ENCODE measurements around the gene FKBP10.

Gene FKBP10

DNA sequence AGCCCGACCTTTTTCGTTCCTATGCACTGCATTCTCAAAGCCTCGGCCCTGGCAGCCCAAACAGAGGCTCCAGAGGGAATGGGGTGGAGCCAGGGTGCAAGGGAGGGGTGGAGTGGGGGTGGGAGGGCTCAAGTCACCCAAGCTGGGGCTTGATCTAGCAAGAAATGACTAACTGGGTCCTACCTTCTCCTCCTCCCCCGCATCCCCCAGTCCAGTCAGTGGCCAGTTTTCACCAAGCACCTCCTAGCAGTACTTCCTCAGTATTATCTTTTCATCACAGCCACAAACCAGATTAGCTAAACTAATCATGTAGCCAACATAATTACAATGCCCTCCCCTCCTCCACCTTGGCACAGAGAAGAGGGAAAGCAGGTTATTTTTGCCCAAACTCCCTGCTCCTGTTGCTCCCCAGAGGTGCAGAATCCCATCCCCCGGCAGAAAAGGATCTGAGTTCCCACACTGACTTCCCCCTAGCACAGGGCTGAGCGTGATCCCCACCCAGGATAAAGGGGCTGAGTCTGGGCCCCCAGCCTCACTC is 28.5 kb upstream of the FKBP10 start:
- H3K4ac ChIP-seq (ENCODE audit: low read depth in 1 of 2, low read length in 2 of 2), result no peak overlapping the region
- no peaks in the 10 kb centered on the region for H3K79me1 ChIP-seq (replicated peaks; ENCODE audit: low read length, poor library complexity, severe bottlenecking)
- no peak overlapping the region for H3K23ac ChIP-seq (ENCODE audit: low read length in 2 of 2)
- no peak overlapping the region for H3K9ac ChIP-seq (ENCODE audit: low read length)
- H4K8ac ChIP-seq (ENCODE audit: low read length), result no peak overlapping the region
- peaks cover 31% of the 10 kb centered on the region for H3K4me1 ChIP-seq (ENCODE audit: control insufficient read depth, insufficient read depth, low read depth, low read length)
- H2AK5ac ChIP-seq (ENCODE audit: low read length, severe bottlenecking), result peak overlapping the region; percentile 86
- WGBS, result 10% methylated on average over 4 of the region's 6 CpGs
- H3K27me3 ChIP-seq (ENCODE audit: control insufficient read depth in 1 of 2, insufficient read depth in 1 of 2, low read length in 2 of 2), result peaks cover 0 to 33% of the 10 kb centered on the region in 2 experiments
- peak overlapping the region; percentile 87 for H3K4me2 ChIP-seq (ENCODE audit: low read length, poor library complexity, severe bottlenecking)
- no peak overlapping the region for H2BK12ac ChIP-seq (ENCODE audit: low read length in 2 of 2)
- H2BK5ac ChIP-seq (ENCODE audit: low read depth, low read length, poor library complexity, severe bottlenecking), result peak overlapping the region; percentile 90
- H3K36me3 ChIP-seq (ENCODE audit: control insufficient read depth in 1 of 2, insufficient read depth in 2 of 2, low read depth in 1 of 2, low read length in 2 of 2), result peaks cover 0 to 32% of the 10 kb centered on the region in 2 experiments
- peak overlapping the region; percentile 71 for H2BK120ac ChIP-seq (ENCODE audit: low read depth, low read length)
- H3K14ac ChIP-seq (ENCODE audit: low read length in 2 of 2), result no peak overlapping the region
- peak overlapping the region; percentile 88 for H3K27ac ChIP-seq (ENCODE audit: low read length, poor library complexity, severe bottlenecking)
- DNase-seq, result peak; percentile 60
- no peak overlapping the region for H2BK15ac ChIP-seq (ENCODE audit: low read depth, poor library complexity, severe bottlenecking)
- H3K9me3 ChIP-seq (ENCODE audit: control insufficient read depth, low read length), result no peaks in the 10 kb centered on the region
- peak overlapping the region in 1 of 2 experiments; percentile 96 for H3K4me3 ChIP-seq (ENCODE audit: insufficient read depth in 1 of 2, low read depth in 1 of 2, low read length in 2 of 2)
- H3K18ac ChIP-seq (ENCODE audit: low read depth in 1 of 2, low read length in 2 of 2), result peak overlapping the region in 1 of 2 experiments; percentile 16
- no peak overlapping the region for H2AFZ ChIP-seq (ENCODE audit: low read depth, low read length)
- H4K91ac ChIP-seq (ENCODE audit: low read length), result no peak overlapping the region

DNA sequence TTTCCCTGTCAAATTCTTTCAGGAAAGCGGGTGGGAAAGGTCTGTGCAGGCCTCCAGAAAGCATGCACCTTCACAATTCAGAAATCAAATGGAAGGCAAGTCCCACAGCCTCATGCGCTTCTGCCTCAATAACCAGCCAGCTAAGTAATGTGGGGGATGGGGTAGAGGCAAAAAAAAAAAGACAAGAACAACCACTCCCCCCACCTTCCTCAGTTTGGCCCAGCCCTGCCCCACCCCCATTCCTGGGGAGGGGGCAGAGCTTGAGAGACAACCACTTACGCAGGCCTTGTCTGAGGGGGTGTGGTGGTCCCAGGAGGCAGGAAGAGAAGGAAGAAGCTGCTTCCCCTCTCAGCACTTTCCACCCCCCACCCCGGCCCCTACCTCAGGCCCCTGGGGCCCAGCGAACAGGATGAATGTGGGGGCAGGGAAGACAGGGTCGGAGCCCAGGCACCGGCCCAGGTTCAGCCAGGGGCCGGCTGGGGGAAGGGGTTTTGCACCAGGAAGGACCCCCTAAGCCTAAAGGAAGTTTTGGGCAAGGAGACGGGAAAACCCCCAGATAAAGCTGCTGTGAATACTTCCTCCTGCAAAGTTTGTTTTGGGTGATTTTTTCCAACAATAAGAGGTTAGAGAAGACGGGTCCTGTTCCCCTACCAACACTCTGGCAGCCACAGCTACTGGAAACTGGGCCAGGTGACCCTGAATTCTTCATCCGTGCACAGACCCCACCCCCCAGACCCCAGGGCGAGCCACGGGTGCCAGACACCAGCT is 27.5 kb upstream of the FKBP10 start:
- H3K27me3 ChIP-seq (ENCODE audit: control insufficient read depth in 1 of 2, insufficient read depth in 1 of 2, low read length in 2 of 2), result peaks cover 0 to 39% of the 10 kb centered on the region in 2 experiments
- H3K79me1 ChIP-seq (replicated peaks; ENCODE audit: low read length, poor library complexity, severe bottlenecking), result no peaks in the 10 kb centered on the region
- peak overlapping the region in 1 of 2 experiments; percentile 81 for H3K23ac ChIP-seq (ENCODE audit: low read length in 2 of 2)
- peak overlapping the region; percentile 71 for H2BK120ac ChIP-seq (ENCODE audit: low read depth, low read length)
- peak overlapping the region; percentile 79 for H4K8ac ChIP-seq (ENCODE audit: low read length)
- peak overlapping the region; percentile 94 for H2AK5ac ChIP-seq (ENCODE audit: low read length, severe bottlenecking)
- peak overlapping the region; percentile 46 to 98 for H3K4ac ChIP-seq (ENCODE audit: low read depth in 1 of 2, low read length in 2 of 2)
- peak overlapping the region; percentile 90 for H2BK5ac ChIP-seq (ENCODE audit: low read depth, low read length, poor library complexity, severe bottlenecking)
- H3K18ac ChIP-seq (ENCODE audit: low read depth in 1 of 2, low read length in 2 of 2), result peak overlapping the region; percentile 82 to 96
- H3K14ac ChIP-seq (ENCODE audit: low read length in 2 of 2), result peak overlapping the region in 1 of 2 experiments; percentile 95
- H3K27ac ChIP-seq (ENCODE audit: low read length, poor library complexity, severe bottlenecking), result peak overlapping the region; percentile 88
- peak; percentile 54 for DNase-seq
- H3K9ac ChIP-seq (ENCODE audit: low read length), result peak overlapping the region; percentile 36
- H3K4me2 ChIP-seq (ENCODE audit: low read length, poor library complexity, severe bottlenecking), result peak overlapping the region; percentile 87
- no peak overlapping the region for H2BK12ac ChIP-seq (ENCODE audit: low read length in 2 of 2)
- no peaks in the 10 kb centered on the region for H3K9me3 ChIP-seq (ENCODE audit: control insufficient read depth, low read length)
- H2BK15ac ChIP-seq (ENCODE audit: low read depth, poor library complexity, severe bottlenecking), result peak overlapping the region; percentile 91
- peak overlapping the region; percentile 71 to 96 for H3K4me3 ChIP-seq (ENCODE audit: insufficient read depth in 1 of 2, low read depth in 1 of 2, low read length in 2 of 2)
- H3K36me3 ChIP-seq (ENCODE audit: control insufficient read depth in 1 of 2, insufficient read depth in 2 of 2, low read depth in 1 of 2, low read length in 2 of 2), result peaks cover 0 to 26% of the 10 kb centered on the region in 2 experiments
- H3K4me1 ChIP-seq (ENCODE audit: control insufficient read depth, insufficient read depth, low read depth, low read length), result peaks cover 24% of the 10 kb centered on the region
- H2AFZ ChIP-seq (ENCODE audit: low read depth, low read length), result no peak overlapping the region
- WGBS, result 0% methylated on average over 10 of the region's 13 CpGs
- peak overlapping the region; percentile 79 for H4K91ac ChIP-seq (ENCODE audit: low read length)

DNA sequence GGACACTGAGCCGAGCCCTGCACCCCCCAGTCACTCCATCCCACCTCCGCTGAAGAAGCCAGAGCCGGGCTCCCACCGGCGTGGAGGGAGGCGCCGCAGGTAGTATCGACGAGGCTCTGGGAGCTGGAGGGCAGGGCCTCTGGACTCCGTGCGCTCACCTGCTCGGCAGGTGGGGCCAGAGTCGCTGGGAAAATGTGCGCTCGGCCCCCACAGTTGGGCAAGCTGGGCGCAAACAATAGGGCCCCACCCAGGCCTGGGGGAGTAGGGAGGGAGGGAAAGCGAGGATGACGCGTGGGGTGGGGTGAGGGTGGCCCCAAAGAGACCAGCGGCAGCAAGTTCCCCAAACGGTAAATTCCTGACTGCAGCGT is 27.0 kb upstream of the FKBP10 start:
- Histone ChIP-seq H3K9ac (ENCODE audit: low read length) (peak overlapping the region; percentile 36), H3K23ac (ENCODE audit: low read length in 2 of 2) (peak overlapping the region in 1 of 2 experiments; percentile 81), H2BK15ac (ENCODE audit: low read depth, poor library complexity, severe bottlenecking) (peak overlapping the region; percentile 91), H3K18ac (ENCODE audit: low read depth in 1 of 2, low read length in 2 of 2) (peak overlapping the region; percentile 78 to 96), H2BK12ac (ENCODE audit: low read length in 2 of 2) (peak overlapping the region in 1 of 2 experiments; percentile 75), H3K14ac (ENCODE audit: low read length in 2 of 2) (peak overlapping the region in 1 of 2 experiments; percentile 95), H4K8ac (ENCODE audit: low read length) (peak overlapping the region; percentile 79), H3K36me3 (ENCODE audit: control insufficient read depth in 1 of 2, insufficient read depth in 2 of 2, low read depth in 1 of 2, low read length in 2 of 2) (peaks cover 0 to 25% of the 10 kb centered on the region in 2 experiments), H3K27ac (ENCODE audit: low read length, poor library complexity, severe bottlenecking) (peak overlapping the region; percentile 88), H3K27me3 (ENCODE audit: control insufficient read depth in 1 of 2, insufficient read depth in 1 of 2, low read length in 2 of 2) (peaks cover 0 to 39% of the 10 kb centered on the region in 2 experiments), H3K4me3 (ENCODE audit: insufficient read depth in 1 of 2, low read depth in 1 of 2, low read length in 2 of 2) (peak overlapping the region; percentile 71 to 96), H2BK120ac (ENCODE audit: low read depth, low read length) (peak overlapping the region; percentile 64), H4K91ac (ENCODE audit: low read length) (peak overlapping the region; percentile 79), H2AK5ac (ENCODE audit: low read length, severe bottlenecking) (peak overlapping the region; percentile 94), H3K79me1 (replicated peaks; ENCODE audit: low read length, poor library complexity, severe bottlenecking) (no peaks in the 10 kb centered on the region), H2BK5ac (ENCODE audit: low read depth, low read length, poor library complexity, severe bottlenecking) (peak overlapping the region; percentile 89), H3K4me1 (ENCODE audit: control insufficient read depth, insufficient read depth, low read depth, low read length) (peaks cover 24% of the 10 kb centered on the region), H2AFZ (ENCODE audit: low read depth, low read length) (no peak overlapping the region), H3K9me3 (ENCODE audit: control insufficient read depth, low read length) (no peaks in the 10 kb centered on the region), H3K4me2 (ENCODE audit: low read length, poor library complexity, severe bottlenecking) (peak overlapping the region; percentile 87), H3K4ac (ENCODE audit: low read depth in 1 of 2, low read length in 2 of 2) (peak overlapping the region; percentile 61 to 98)
- DNase-seq, result no peak
- WGBS, result under 1% methylated on average over 22 of the region's 22 CpGs
